ENCODE data around the gene VAV2. TPM values are rescaled to one million over a fixed set of nuclear protein-coding genes. Genes with fewer than 3 reads are reported as not detected.

VAV2 gene
- total and polyA plus RNA-seq, 9 of the 15 experiments (the other 6 are each of a cell fraction or from before 2014, with no cell fraction given) = 0.01 to 2.7 (median 1.0) TPM; not detected in 1

DNA sequence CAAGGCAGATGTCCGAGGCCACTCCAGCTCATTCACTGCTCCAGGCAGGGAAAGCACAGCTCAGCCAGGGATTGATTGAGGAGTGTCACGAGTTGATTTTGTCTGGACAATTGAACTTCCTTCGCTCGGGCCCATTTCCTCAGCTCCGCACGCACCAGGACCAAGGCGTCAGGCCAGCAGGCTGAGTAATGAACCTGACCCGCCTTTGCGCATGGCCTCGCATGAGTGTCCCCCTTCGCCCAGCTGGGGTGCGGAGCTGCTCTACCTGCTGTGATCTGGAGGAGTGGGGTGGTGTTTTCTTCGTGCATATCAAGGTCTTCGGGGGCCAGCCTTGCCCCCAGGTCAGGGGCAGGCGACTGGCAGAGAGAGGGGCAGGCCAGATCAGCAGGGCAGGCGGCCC lies 44.0 kb downstream of the VAV2 start:
- H3K4me3 ChIP-seq = no peak overlapping the region
- H3K27ac ChIP-seq (ENCODE audit: extremely low read depth, low read depth, low read length) = no peak overlapping the region
- no peak for ATAC-seq
- DNase-seq (ENCODE audit: extremely low read depth in 1 of 4, low spot score in 3 of 4) = no peak
- no peak overlapping the region for H3K9ac ChIP-seq (ENCODE audit: insufficient read depth in 1 of 2, low read depth in 2 of 2, low read length in 2 of 2)
- no peak overlapping the region for H2AFZ ChIP-seq (ENCODE audit: low read depth, low read length)
- peaks cover 3% of the 10 kb centered on the region for H3K9me1 ChIP-seq (ENCODE audit: control insufficient read depth, insufficient read depth, low read length)
- CTCF ChIA-PET (ENCODE audit: low intra/inter-chr PET ratio) = no interaction called here
- intact Hi-C loops (cut with micrococcal nuclease) = no loop called here
- H3K36me3 ChIP-seq (ENCODE audit: control insufficient read depth, insufficient read depth, low read length) = no peaks in the 10 kb centered on the region
- H3K27me3 ChIP-seq (ENCODE audit: control insufficient read depth in 2 of 2, insufficient read depth in 2 of 2, low read length in 2 of 2) = peaks cover 15 to 58% of the 10 kb centered on the region in 2 experiments; a peak in 3 of 5 replicates
- BruUV-seq (replicated peaks) = no TSS peak
- 26% methylated on average over 16 of the region's 16 CpGs for WGBS (ENCODE audit: insufficient coverage, low coverage, missing lambda C conversion rate)
- TF ChIP-seq ARID2 (IDR thresholded peaks at IDR 0.05) = no peak
- no peak for TF ChIP-seq SPI1 (IDR thresholded peaks at IDR 0.05; ENCODE audit: borderline replicate concordance, low read depth, low read length)
- no peak for TF ChIP-seq NFIX (CRISPR knock-in tag; IDR thresholded peaks at IDR 0.05; ENCODE audit: low read depth)
- no peak for TF ChIP-seq TBP (optimal IDR thresholded peaks at IDR 0.05; ENCODE audit: low read depth, low read length)
- no peak for TF ChIP-seq TAF1 (IDR thresholded peaks at IDR 0.05; ENCODE audit: control insufficient read depth, extremely low read depth, insufficient read depth, low read length, severe bottlenecking)
- no peak for TF ChIP-seq GABPA (tag; conservative IDR thresholded peaks at IDR 0.05; ENCODE audit: low read depth)
- no peak for TF ChIP-seq DIDO1 (tag; IDR thresholded peaks at IDR 0.05; ENCODE audit: low read depth)
- no peak for TF ChIP-seq ILF3 (IDR thresholded peaks at IDR 0.05; ENCODE audit: borderline replicate concordance)
- no peak for FAIRE-seq
- H3K79me2 ChIP-seq (ENCODE audit: control insufficient read depth, insufficient read depth, low read length) = no peaks in the 10 kb centered on the region
- H3K4me1 ChIP-seq (replicated peaks in 1 of 2; ENCODE audit: control insufficient read depth in 2 of 2, insufficient read depth in 2 of 2, low read length in 2 of 2) = peaks cover 0 to 4% of the 10 kb centered on the region in 2 experiments; a peak in 2 of 5 replicates
- peaks cover 32% of the 10 kb centered on the region for H4K20me1 ChIP-seq (replicated peaks; ENCODE audit: control insufficient read depth, insufficient read depth, low read length)
- POLR2A ChIA-PET = no interaction called here
- H3K9me3 ChIP-seq (replicated peaks; ENCODE audit: control insufficient read depth, insufficient read depth, low read depth, low read length) = no peaks in the 10 kb centered on the region
- in situ Hi-C loops (cut with MboI) = no loop called here
- no peak overlapping the region for H3K4me2 ChIP-seq (ENCODE audit: insufficient read depth, low read length)

Measured in K562 (cell line).